ENCODE data around the gene JMJD8.

The JMJD8 gene, protein sequence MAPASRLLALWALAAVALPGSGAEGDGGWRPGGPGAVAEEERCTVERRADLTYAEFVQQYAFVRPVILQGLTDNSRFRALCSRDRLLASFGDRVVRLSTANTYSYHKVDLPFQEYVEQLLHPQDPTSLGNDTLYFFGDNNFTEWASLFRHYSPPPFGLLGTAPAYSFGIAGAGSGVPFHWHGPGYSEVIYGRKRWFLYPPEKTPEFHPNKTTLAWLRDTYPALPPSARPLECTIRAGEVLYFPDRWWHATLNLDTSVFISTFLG

DNA sequence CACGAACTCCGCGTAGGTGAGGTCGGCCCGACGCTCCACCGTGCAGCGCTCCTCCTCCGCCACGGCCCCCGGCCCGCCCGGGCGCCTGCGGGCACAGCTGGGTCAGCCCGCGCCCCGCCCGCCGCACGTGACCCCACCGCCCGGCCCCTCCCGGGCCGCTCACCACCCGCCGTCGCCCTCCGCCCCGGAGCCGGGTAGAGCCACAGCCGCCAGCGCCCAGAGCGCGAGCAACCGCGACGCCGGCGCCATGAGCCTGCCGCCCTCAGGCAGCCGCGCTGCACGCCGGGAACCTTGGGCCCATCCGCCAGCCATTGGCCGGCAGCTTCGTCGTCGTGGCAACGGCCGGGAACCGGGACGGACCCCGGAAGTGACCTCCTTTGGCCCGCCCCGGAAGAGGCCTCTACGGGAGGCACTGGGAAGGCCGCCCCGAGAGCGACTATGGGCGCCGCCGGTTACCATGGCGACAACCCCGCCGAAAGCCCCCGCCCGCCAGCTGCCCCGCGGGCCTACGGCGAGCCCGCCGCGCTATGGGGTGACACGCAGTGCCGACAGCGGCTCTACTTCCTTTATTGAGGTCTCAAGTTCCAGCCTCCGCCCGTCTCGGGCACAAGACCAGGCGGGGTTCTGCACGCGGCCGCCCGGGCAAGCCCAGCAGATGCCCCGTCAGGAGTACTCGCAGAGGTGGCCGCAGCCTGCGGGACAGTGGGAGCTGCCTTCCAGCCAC lies at the start of gene JMJD8:
JMJD8 (minus strand) TSS at position 264 of the 724 bp plus-strand sequence; CDS start at position 249, 15 bp downstream.
- peak; percentile 93 for DNase-seq

DNA sequence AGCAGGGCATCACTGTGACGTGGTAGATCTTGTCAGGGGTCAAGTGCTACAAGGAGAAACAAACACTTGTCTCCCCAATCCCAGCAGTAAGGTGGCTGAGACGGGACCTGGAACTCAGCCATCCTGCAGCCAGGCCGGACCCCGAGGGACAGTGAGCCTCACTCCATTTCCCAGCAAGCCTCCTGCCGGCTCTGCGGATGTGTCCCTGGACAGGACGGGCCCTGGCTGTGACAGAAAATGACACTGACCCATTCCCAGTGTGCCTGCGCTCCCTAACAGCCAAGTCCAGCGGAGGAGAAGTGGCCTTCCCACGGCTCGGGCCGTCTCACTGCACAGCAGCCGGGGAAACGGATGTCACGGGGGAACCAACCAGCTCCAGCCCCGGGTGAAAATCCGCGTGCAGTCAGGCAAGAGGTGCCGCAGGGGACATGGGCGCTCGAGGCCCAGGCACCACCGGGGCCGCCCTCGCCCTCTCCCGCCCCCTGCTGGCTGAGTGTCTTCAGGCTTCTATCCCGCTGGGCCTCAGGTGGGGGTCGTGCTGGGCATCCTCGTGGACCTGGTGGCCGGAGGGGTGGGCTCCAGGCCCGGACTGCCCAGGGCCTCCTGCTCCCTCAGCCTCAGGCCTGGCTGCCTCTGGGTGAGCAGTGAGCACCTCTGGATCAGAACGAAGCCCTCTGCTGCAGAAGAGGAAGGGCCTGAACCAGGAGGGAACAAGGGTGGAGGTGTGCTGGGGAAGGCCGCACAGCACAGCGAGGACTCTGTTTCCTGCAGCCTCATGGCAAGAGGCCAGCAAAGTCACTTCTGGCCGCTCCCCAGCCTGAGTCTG lies 49.5 kb upstream of the JMJD8 start:
- no peak for DNase-seq

- DNase-seq: no peak
Measured at GRCh38 chr16:732936-733335, 48.8 kb upstream of the JMJD8 start.

DNA sequence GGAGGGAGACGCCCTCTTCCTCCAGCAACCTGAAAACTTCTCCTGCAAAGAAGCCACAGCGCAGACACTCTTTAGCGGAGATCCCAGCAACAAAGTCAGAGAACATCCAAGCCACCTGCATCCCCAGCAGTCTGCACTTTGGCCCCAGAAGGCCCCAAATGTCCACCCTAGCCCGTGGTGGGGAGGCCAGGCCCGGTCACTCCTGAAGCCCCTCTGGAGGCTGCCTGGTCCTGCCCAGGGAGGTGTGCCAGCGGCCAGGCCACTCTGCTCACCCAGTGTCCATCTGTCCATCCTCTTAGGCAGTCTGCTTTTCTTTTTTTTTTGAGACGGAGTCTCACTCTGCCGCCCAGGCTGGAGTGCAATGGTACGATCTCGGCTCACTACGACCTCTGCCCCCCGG lies 48.2 kb upstream of the JMJD8 start:
- no peak for DNase-seq

DNA sequence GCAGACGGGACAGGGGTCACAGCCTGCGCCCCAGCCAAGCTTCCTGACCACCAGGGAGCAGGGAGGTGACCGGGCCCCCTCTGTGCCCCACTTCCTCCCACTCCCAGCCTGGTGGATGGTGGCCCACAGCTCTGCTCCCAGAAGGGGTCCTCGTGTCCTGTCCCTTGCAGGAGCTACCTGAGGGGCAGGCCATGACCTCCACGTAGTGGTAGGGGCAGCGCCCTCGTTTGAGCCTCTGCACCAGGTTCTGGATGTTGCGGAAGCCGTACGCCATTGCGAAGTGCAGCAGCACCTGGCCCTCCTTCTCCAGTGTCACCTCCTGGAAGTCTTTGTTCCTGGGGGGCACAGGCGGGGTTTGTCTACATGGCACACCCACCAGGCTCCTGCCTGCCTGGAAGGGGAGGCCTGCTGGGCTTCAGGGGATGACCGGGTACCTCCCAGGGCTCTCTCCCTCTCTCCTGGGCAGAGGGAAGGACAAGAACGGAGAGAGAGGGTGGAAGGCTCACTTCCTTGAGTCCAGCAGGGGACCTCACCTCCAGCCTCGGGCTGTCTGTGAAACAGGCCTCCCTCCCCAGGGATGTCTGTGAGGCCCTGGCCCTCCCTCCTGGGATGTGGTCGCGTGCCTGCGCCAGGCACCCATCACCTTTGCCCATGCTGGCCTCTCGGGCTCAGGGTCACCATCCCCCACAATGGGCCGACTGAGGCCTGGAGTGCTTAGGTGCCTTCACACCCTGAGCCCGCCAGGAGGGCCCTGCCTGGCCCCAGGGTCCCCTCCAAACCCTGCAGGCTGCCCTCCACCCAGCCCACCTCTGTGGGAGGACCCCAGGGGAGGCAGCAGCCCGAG lies 46.8 kb upstream of the JMJD8 start:
- DNase-seq: no peak

- DNase-seq: no peak
Measured at GRCh38 chr16:729768-730665, 45.9 kb upstream of the JMJD8 start.

DNA sequence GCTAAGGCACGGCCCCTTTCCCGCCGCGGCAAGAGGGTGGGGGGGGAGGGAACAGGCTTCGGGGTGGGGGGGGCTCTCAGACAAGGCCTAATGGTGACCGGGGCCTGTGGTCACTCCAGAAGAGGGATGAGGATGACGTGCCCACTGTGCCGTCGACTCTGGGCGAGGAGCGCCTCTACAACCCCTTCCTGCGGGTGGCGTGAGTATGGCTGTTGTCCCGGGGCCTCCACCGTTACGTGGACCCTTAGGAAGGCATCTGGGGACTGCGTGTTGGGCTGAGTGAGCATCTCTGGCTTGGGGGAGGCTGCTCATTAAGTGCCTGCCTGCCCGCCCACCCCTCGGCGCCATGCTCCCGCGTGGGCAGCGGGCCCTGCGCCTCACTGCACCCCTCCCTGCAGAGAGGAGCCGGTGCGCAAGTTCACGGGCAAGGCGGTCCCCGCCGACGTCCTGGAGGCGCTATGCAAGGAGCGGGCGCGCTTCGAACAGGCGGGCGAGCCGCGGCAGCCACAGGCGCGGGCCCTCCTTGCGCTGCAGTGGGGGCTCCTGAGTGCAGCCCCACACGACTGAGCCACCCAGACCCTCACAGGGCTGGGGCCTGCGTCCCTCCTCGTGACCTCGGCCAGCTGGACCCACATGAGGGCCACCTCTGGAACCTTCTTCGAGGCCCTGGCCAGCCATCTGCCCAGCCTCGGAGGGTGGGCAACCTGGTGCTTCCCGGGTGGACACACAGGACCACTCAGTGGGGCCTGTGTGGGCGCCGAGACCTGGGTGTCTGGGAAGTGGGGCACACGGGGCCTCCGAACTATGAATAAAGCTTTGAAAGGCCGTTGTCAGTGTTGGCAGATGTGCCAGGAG lies 45.0 kb upstream of the JMJD8 start:
- DNase-seq: no peak

DNA sequence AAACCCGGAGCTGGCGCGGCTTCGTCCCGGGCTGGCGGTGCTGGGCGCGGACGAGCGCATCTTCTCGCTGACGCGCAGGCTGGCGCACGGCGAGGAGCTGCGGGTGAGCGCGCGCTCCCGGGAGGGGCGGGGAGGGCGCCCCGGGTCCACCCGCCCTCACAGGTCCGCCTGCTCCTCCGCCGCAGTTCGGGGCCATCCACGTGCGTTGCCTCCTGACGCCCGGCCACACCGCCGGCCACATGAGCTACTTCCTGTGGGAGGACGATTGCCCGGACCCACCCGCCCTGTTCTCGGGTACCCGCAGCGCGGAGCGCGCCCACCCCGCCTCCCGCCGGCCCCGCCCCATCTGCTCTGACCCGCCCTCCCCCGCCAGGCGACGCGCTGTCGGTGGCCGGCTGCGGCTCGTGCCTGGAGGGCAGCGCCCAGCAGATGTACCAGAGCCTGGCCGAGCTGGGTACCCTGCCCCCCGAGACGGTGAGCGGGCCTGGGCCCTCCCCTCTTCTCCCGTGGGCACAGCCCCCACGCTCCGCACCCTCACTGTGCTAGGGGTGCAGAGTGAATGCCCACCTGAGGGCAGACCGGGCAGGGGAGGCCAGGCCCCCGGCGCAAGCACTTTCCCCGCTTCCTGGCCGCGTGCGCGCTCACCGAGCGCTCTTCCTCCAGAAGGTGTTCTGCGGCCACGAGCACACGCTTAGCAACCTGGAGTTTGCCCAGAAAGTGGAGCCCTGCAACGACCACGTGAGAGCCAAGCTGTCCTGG lies 44.2 kb upstream of the JMJD8 start:
- peak; percentile 55 for DNase-seq

- peak; percentile 3 for DNase-seq
Measured at GRCh38 chr16:727291-727977, 43.3 kb upstream of the JMJD8 start.

GRCh38 chr16:726438-727290 lies 42.5 kb upstream of the JMJD8 start, which contains the start of the genes CCDC78 and HAGHL:
Gene CCDC78 (minus strand): TSS chr16:726443. CDS start chr16:726367, 76 bp downstream.
Gene HAGHL (plus strand): TSS chr16:727106. CDS start chr16:727510, 404 bp downstream.
- peak; percentile 44 for DNase-seq

DNA sequence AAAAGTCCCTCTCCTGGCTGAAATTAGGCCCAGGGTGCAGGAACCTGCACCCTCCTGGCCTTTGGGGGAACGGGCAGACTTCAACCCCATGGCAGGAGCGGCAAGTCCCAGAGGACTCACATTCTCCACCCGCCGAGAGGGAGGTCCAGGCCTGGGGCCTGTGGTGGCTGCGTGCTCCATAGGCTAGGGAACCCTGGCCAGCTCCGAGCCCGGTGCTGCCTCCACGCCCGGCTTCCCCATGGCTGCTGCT lies 42.0 kb upstream of the JMJD8 start:
- DNase-seq: no peak

DNA sequence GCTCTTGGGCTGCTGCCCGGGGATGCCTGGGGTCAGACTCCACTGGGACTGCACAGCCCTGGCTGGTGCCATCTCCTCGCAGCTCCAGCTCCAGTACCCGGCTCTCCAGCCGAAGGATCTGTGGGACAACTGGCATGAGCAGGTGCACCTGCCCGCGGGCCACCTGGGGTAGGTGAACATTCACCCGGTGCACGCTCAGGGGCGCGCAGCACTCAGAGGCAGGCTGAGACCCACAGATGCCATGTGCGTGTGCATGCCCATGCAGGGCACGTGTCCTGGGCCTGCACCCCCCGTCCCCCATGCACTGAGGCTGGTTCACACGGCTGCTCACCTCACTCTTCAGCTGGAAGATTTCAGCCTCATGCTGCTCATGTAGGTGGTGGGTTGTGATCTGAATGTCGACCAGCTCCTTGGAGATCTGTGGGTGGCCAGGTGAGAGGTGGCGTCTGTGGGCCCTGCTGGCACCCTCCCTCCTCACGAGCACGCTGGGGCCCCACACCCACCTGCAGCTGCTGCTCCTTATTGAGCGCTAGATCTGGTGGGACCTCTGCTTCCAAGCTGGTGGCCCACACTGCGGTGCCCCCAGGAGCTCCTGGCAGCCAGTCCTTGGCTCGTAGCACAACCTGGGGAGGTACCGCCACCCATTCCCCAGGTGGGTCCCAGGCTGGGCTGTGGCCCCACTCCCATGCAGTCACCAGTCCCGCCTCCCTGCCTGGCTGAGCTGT lies 41.5 kb upstream of the JMJD8 start:
- peak; percentile 50 for DNase-seq

DNA sequence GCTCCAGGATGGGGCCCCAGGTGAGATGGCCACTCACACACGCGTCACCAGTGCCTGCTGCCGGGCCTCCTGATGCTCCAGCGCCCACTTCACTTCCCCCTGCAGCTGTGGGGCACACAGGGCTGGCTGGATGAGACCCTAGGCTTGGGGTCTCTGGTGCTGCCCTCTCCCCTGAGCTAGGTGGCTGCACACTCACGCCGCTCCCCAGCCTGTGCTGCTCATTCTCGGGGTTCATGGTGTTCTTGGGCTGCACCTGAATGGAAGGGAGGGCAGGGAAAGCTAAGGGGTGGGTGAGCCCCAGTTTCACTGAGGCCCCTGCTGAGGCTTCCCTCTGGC lies 40.9 kb upstream of the JMJD8 start:
- no peak for DNase-seq

GRCh38 chr16:724188-725040 lies 40.3 kb upstream of the JMJD8 start:
- no peak for DNase-seq

- no peak for DNase-seq
Measured at GRCh38 chr16:723695-724094, 39.6 kb upstream of the JMJD8 start.

DNA sequence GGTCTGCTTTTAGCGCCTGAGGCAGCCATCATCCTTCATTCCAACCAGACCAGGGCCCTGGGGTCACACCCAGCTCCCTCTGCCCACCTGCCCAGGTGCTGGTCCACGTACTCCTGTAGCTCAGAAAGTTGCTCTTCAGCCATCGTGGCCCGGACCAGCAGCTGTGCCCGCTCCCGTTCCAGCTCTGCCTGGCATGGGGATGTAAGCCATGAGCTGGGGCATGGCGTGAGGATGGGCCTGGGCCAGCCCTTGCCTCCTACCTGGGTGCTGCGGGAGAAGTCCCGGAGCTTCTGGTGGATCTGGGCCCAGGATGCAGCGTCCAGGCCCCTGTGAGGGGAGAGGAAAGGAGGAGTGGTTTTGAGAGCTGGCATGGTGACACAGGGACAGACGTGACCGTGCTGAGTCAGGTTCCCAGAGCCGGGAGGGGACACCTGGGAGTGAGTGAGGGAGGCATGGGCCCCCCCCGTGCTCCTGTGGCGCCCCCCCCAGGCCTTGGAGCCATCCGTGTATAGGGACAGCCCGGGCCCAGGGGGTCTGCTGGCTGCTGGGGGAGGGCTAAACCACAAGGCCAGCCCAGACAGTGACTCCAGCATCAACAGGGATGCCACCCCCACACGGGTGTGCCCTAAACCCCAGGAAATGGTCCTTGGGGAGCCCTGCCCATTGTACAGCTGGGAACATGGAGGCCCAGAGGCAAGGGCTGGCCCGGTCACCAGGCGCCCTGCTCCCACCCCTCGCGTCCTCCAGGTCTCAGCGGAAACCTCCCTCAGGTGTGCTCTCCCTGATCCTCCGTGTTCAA lies 38.9 kb upstream of the JMJD8 start:
- DNase-seq: no peak

Data from NCI-H2171 treated with DMSO at 0.1 percent for 48 hours (cell line).